KMS-11 (cell line): ENCODE measurements around the gene RNPS1.
A peak's percentile ranks its signal among the peaks of the same experiment; 100 is the strongest.

ENCODE experiments used
- H2AFZ ChIP-seq: fragments of 200-600 bp; sonication (generic); 2 replicates; pipeline ENCODE4 v1.6.1; 2016; ENCODE audit warnings: antibody characterized with exemption, mixed run types, low read depth
- H3K27ac ChIP-seq: fragments of 200-600 bp; sonication (generic); 2 replicates; pipeline ENCODE4 v1.6.1; 2016; ENCODE audit warnings: mild to moderate bottlenecking, mixed run types
- H3K27me3 ChIP-seq: fragments of 200-600 bp; sonication (generic); 2 replicates; pipeline ENCODE4 v1.6.1; 2017; ENCODE audit warnings: mild to moderate bottlenecking, low read depth, mixed run types, moderate library complexity; ENCODE audit not compliant: insufficient read depth
- H3K36me3 ChIP-seq: fragments of 200-600 bp; sonication (generic); 2 replicates; pipeline ENCODE4 v1.6.1; 2017; ENCODE audit warnings: mild to moderate bottlenecking, mixed run types; ENCODE audit not compliant: insufficient read depth
- H3K4me1 ChIP-seq: fragments of 200-600 bp; sonication (generic); 2 replicates; pipeline ENCODE4 v1.6.1; 2016; ENCODE audit warnings: mild to moderate bottlenecking, low read depth, mixed run types; ENCODE audit not compliant: poor library complexity, severe bottlenecking
- H3K4me2 ChIP-seq: fragments of 200-600 bp; sonication (generic); 2 replicates; pipeline ENCODE4 v1.7.0; 2016; ENCODE audit warnings: mild to moderate bottlenecking, mixed run types
- H3K4me3 ChIP-seq: fragments of 200-600 bp; sonication (generic); IDR thresholded peaks from 2 replicates; pipeline ENCODE4 v1.6.1; 2017; ENCODE audit warnings: low read depth, low read length, mixed read lengths; ENCODE audit not compliant: insufficient read depth
- H3K79me2 ChIP-seq: fragments of 200-600 bp; sonication (generic); 2 replicates; pipeline ENCODE4 v1.6.1; 2016; ENCODE audit warnings: low read depth, mixed run types; ENCODE audit not compliant: insufficient read depth
- H3K9ac ChIP-seq: fragments of 200-600 bp; sonication (generic); 2 replicates; pipeline ENCODE4 v1.6.1; 2016; ENCODE audit warnings: mild to moderate bottlenecking, mixed run types
- H4K20me1 ChIP-seq: fragments of 200-600 bp; sonication (generic); 2 replicates; pipeline ENCODE4 v1.6.1; 2016; ENCODE audit warnings: mild to moderate bottlenecking, mixed run types; ENCODE audit not compliant: insufficient read depth
- TF ChIP-seq, protein P1 (sequence below): fragments of 200-600 bp; sonication (generic); conservative IDR thresholded peaks from 2 replicates; pipeline ENCODE4 v1.6.1; 2017; ENCODE audit warnings: low read depth, mild to moderate bottlenecking, antibody characterized with exemption, low read length, moderate library complexity, mixed read lengths

The RNPS1 gene

GRCh38 chr16:2205967-2206313, 62.0 kb downstream of the RNPS1 start:
- peak overlapping the region; percentile 67 for H3K27ac ChIP-seq
- H4K20me1 ChIP-seq = no peaks in the 10 kb centered on the region
- H3K4me3 ChIP-seq = no peak overlapping the region
- H3K27me3 ChIP-seq = peaks cover 10% of the 10 kb centered on the region; the same call in 1 of the 2 replicates
- H3K36me3 ChIP-seq = no peaks in the 10 kb centered on the region
- peaks cover 7% of the 10 kb centered on the region for H3K79me2 ChIP-seq
- peak overlapping the region; percentile 98 for H3K4me2 ChIP-seq
- peak overlapping the region; percentile 87; the same call in 1 of the 2 replicates for H3K9ac ChIP-seq
- H3K4me1 ChIP-seq = peaks cover 15% of the 10 kb centered on the region
- H2AFZ ChIP-seq = peak overlapping the region; percentile 91
- TF ChIP-seq, protein P1, sequence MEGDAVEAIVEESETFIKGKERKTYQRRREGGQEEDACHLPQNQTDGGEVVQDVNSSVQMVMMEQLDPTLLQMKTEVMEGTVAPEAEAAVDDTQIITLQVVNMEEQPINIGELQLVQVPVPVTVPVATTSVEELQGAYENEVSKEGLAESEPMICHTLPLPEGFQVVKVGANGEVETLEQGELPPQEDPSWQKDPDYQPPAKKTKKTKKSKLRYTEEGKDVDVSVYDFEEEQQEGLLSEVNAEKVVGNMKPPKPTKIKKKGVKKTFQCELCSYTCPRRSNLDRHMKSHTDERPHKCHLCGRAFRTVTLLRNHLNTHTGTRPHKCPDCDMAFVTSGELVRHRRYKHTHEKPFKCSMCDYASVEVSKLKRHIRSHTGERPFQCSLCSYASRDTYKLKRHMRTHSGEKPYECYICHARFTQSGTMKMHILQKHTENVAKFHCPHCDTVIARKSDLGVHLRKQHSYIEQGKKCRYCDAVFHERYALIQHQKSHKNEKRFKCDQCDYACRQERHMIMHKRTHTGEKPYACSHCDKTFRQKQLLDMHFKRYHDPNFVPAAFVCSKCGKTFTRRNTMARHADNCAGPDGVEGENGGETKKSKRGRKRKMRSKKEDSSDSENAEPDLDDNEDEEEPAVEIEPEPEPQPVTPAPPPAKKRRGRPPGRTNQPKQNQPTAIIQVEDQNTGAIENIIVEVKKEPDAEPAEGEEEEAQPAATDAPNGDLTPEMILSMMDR = no peak

- TF ChIP-seq, protein P1 = no peak
- H2AFZ ChIP-seq = peak within 1 kb of the TSS; percentile 91
- peak within 1 kb of the TSS; percentile 87 for H3K9ac ChIP-seq
- H3K4me3 ChIP-seq = no peak within 1 kb of the TSS
- peaks cover 15% of the 10 kb centered on the region for H3K4me1 ChIP-seq
- no peaks in the 10 kb centered on the region for H4K20me1 ChIP-seq
- peak within 1 kb of the TSS; percentile 67 for H3K27ac ChIP-seq
- H3K36me3 ChIP-seq = no peaks in the 10 kb centered on the region
- peak within 1 kb of the TSS; percentile 98 for H3K4me2 ChIP-seq
- peaks cover 14% of the 10 kb centered on the region; the same call in 1 of the 2 replicates for H3K27me3 ChIP-seq
- H3K79me2 ChIP-seq = peaks cover 7% of the 10 kb centered on the region
These were observed 62.6 kb downstream of the RNPS1 start, which contains the start of gene MLST8 for GRCh38 chr16:2205104-2205966. Gene MLST8 (plus strand): TSS chr16:2205454. CDS start chr16:2206086, 632 bp downstream.

DNA sequence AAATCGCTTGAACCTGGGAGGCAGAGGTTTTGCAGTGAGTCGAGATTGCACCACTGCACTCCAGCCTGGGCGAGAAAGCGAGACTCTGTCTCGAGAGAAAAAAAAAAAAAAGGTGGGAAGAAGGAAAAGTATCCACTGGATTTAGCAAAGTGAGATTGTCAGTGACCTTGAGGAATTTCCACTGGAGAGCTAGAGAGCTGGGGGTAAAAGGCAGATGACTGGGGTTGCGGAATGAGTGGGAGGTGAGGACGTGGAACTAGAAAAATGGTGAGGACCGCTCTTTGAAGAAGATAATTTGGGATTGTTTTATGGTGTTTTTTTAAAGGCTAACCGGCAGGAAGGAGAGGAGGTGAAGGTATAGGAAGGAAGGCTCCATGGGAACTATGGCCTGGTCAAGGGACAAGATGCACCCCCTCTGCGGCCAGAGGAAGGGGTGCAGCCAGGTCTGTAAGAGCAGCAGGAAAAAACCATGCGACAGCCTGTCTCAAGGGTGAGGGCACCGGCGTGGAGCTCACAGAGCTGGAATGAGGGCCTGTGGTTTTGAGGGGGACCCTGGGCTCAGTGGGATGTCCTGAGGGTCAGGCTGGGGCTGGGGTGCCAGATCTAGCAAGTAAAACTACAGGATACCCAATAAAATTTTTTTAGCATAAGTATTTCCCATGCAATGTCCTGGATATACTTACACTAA, 63.4 kb downstream of the RNPS1 start:
- peaks cover 15% of the 10 kb centered on the region for H3K4me1 ChIP-seq
- H3K27ac ChIP-seq = peak overlapping the region; percentile 16; the same call in 1 of the 2 replicates
- H3K4me2 ChIP-seq = peak overlapping the region; percentile 68
- peaks cover 7% of the 10 kb centered on the region for H3K79me2 ChIP-seq
- H3K36me3 ChIP-seq = no peaks in the 10 kb centered on the region
- peaks cover 22% of the 10 kb centered on the region; the same call in 1 of the 2 replicates for H3K27me3 ChIP-seq
- H3K9ac ChIP-seq = peak overlapping the region; percentile 87
- H2AFZ ChIP-seq = peak overlapping the region; percentile 91
- H3K4me3 ChIP-seq = no peak overlapping the region
- no peaks in the 10 kb centered on the region for H4K20me1 ChIP-seq
- TF ChIP-seq, protein P1 = no peak
